Panc1 (cell line): ENCODE measurements around the gene RPL5. TPM values are rescaled to one million over a fixed set of nuclear protein-coding genes. Genes with fewer than 3 reads are reported as not detected.

Source experiments
- ATAC-seq: fragments of 200-7000 bp; cut with Tn5 transposase; 2 replicates; pipeline ENCODE4 v1.9.1; 2020; ENCODE audit warnings: mild to moderate bottlenecking, moderate library complexity
- BruUV-seq: library from RNA; stranded (reverse); fragments of 400-500 nt; replicated peaks from 2 replicates; lab custom pipeline; 2021; lab: Mats Ljungman, UMichigan
- CTCF ChIA-PET: fragments of 300-600 bp; sonication (Branson Sonifier 250); formaldehyde crosslinking; loops from one replicate; lab custom pipeline; 2022; ENCODE audit warnings: antibody characterized with exemption; lab: Charles Lee
- POLR2A ChIA-PET: fragments of 300-600 bp; sonication (Branson Sonifier 250); formaldehyde crosslinking; loops from one replicate; lab custom pipeline; 2022; ENCODE audit warnings: antibody characterized with exemption; lab: Charles Lee
- DNase-seq: peaks from one replicate; pipeline ENCODE4 v3.0.0-alpha.2; 2010; ENCODE audit warnings: low read depth, low spot score
- H3K27ac ChIP-seq: 2 replicates; pipeline ENCODE4 v1.5.1; 2011; ENCODE audit warnings: mild to moderate bottlenecking, low read length, inconsistent platforms
- H3K27me3 ChIP-seq: fragments of 200-500 bp; sonication (Bioruptor generic); 2 replicates; pipeline ENCODE4 v1.6.0; 2014; ENCODE audit warnings: low read length, inconsistent platforms; ENCODE audit not compliant: control insufficient read depth, insufficient read depth
- H3K36me3 ChIP-seq: fragments of 200-500 bp; sonication (Bioruptor generic); 2 replicates; pipeline ENCODE4 v1.5.1; 2014; ENCODE audit warnings: inconsistent platforms, mild to moderate bottlenecking, low read length, moderate library complexity; ENCODE audit not compliant: control insufficient read depth, insufficient read depth
- H3K4me1 ChIP-seq: 2 replicates; pipeline ENCODE4 v1.5.1; 2011; ENCODE audit warnings: inconsistent platforms, mild to moderate bottlenecking, low read length, moderate library complexity; ENCODE audit not compliant: control insufficient read depth, insufficient read depth
- H3K4me3 ChIP-seq, 2 experiments: 2 replicates each; pipeline ENCODE4 v1.5.1; 2011 to 2012; ENCODE audit warnings: low read depth in 2 of 2, low read length in 2 of 2, mild to moderate bottlenecking in 2 of 2, inconsistent platforms in 1 of 2, moderate library complexity in 1 of 2
- H3K9me3 ChIP-seq: fragments of 200-500 bp; sonication (Bioruptor generic); 2 replicates; pipeline ENCODE4 v1.5.1; 2014; ENCODE audit warnings: low read depth, mild to moderate bottlenecking, inconsistent platforms, low read length, moderate library complexity; ENCODE audit not compliant: control insufficient read depth, insufficient read depth
- CTCF ChIP-seq: fragments of 450-650 bp; IDR thresholded peaks from 2 replicates; pipeline ENCODE4 v1.5.1; 2017; ENCODE audit warnings: mild to moderate bottlenecking
- POLR2AphosphoS5 ChIP-seq: IDR thresholded peaks from 2 replicates; pipeline ENCODE4 v1.6.1; 2012; ENCODE audit warnings: mild to moderate bottlenecking, low read depth, low read length, moderate library complexity
- REST ChIP-seq, 2 experiments: IDR thresholded peaks; 2 replicates each; pipeline ENCODE4 v1.6.1; 2011 to 2012; ENCODE audit warnings: low read depth in 2 of 2, control low read depth in 1 of 2, low read length in 1 of 2, mild to moderate bottlenecking in 1 of 2, moderate library complexity in 1 of 2; ENCODE audit not compliant: insufficient read depth in 1 of 2
- SIN3A ChIP-seq: IDR thresholded peaks from 2 replicates; pipeline ENCODE4 v1.6.1; 2012; ENCODE audit warnings: low read depth, mild to moderate bottlenecking, low read length, moderate library complexity, borderline replicate concordance; ENCODE audit not compliant: insufficient read depth
- TCF7L2 ChIP-seq: IDR thresholded peaks from 2 replicates; pipeline ENCODE4 v1.6.1; 2011; ENCODE audit warnings: mild to moderate bottlenecking, low read depth, low read length, inconsistent platforms
- in situ Hi-C: cut with HindIII; loops from 2 replicates; pipeline ENCODE4 v1.10.0; 2016; ENCODE audit warnings: low sequenced_read_pairs, low pct_unique_long_range_greater_than_20kb
- intact Hi-C: fragments of 100-400 bp; cut with micrococcal nuclease; formaldehyde crosslinking; loops from one replicate; pipeline ENCODE4 v1.10.0; 2022; ENCODE audit not compliant: unreplicated experiment
- total RNA-seq: library from RNA; stranded (reverse); gene quantifications from one replicate; pipeline ENCODE4 v1.2.1, GENCODE V29; 2021; ENCODE audit not compliant: unreplicated experiment

Gene RPL5
- total RNA-seq, 1 experiment from 2014 or later = 446 TPM

GRCh38 chr1:92853299-92853698 lies 21.5 kb downstream of the RPL5 start:
- ATAC-seq = no peak
- in situ Hi-C loops (no loop called here), intact Hi-C loops (no loop called here)
- ChIA-PET CTCF (no interaction called here), POLR2A (no interaction called here)
- H3K9me3 ChIP-seq = no peaks in the 10 kb centered on the region
- H3K36me3 ChIP-seq = no peaks in the 10 kb centered on the region
- BruUV-seq = no TSS peak
- no peak overlapping the region for H3K4me3 ChIP-seq
- no peaks in the 10 kb centered on the region for H3K4me1 ChIP-seq
- TF ChIP-seq SIN3A = no peak
- no peak for TF ChIP-seq POLR2AphosphoS5
- no peak for TF ChIP-seq CTCF
- TF ChIP-seq TCF7L2 = no peak
- TF ChIP-seq REST (IDR thresholded peaks at IDR 0.05; ENCODE audit: insufficient read depth in 1 of 2, low read depth in 2 of 2, low read length in 1 of 2) = no peak
- DNase-seq = no peak
- H3K27me3 ChIP-seq = no peaks in the 10 kb centered on the region
- no peak overlapping the region for H3K27ac ChIP-seq

DNA sequence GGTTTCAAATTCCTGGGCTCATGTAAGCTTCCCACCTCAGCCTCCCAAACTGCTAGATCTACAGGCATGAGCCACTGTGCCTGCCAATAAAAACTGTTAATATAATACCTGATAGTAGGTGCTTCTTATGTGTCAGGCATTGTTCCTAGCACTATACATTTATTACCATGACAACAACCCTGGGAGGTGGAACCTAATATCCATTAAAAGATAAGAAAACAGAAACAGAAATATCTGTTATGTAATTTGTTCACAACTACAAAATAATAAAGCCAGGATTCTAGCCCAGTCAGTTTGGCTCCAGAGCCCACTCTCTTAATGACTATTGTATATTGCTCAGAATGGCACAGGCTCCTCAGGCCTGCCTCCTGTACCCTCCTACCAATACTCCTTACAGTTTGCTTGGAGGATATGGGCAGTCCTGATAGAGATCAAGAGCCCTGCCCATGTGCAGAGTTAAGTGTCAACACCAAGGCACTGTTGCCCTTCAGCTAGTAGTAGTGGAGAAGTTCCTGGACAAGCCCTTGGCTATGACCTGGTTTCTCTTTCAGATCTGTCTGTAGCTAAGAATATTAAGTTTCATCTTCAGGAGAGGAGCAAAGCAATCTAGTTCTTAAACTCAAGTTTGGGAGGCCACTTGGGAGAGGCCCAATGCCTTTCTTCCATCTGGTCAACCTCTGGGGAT lies 22.4 kb downstream of the RPL5 start:
- peaks cover 3% of the 10 kb centered on the region; the same call in 1 of the 2 replicates for H3K4me1 ChIP-seq
- in situ Hi-C loops = no loop called here
- ATAC-seq (no peak), DNase-seq (no peak)
- CTCF ChIA-PET = no interaction called here
- intact Hi-C loops = no loop called here
- H3K4me3 ChIP-seq = no peak overlapping the region
- no peaks in the 10 kb centered on the region for H3K27me3 ChIP-seq
- no peak overlapping the region for H3K27ac ChIP-seq
- TF ChIP-seq REST (IDR thresholded peaks at IDR 0.05; ENCODE audit: insufficient read depth in 1 of 2, low read depth in 2 of 2, low read length in 1 of 2) = no peak
- TF ChIP-seq CTCF = no peak
- no peak for TF ChIP-seq SIN3A
- no peak for TF ChIP-seq POLR2AphosphoS5
- TF ChIP-seq TCF7L2 = no peak
- BruUV-seq = no TSS peak
- H3K9me3 ChIP-seq = no peaks in the 10 kb centered on the region
- no peaks in the 10 kb centered on the region for H3K36me3 ChIP-seq
- POLR2A ChIA-PET = no interaction called here
